LoVo (cell line): ENCODE results near the gene DNASE1L1.
"Not testable (repeated sequence)": the region's sequence is repeated elsewhere in the genome, so short reads cannot be mapped to it uniquely, and the experiment has no call there.

ENCODE experiments used
- DNase-seq: peaks from one replicate; pipeline ENCODE4 v3.0.0-alpha.2; 2016; ENCODE audit warnings: low spot score

The DNASE1L1 gene

GRCh38 chrX:154403858-154404257 lies 5.2 kb downstream of the DNASE1L1 start:
- DNase-seq: no peak

- no peak for DNase-seq
Measured at GRCh38 chrX:154403192-154403591, 5.9 kb downstream of the DNASE1L1 start.

- no peak for DNase-seq
Measured at GRCh38 chrX:154402622-154403127, 6.4 kb downstream of the DNASE1L1 start.

GRCh38 chrX:154401918-154402621 lies 7.0 kb downstream of the DNASE1L1 start:
- DNase-seq: no peak

GRCh38 chrX:154401045-154401799 lies 7.8 kb downstream of the DNASE1L1 start:
- no peak for DNase-seq

GRCh38 chrX:154400369-154400817 lies 8.7 kb downstream of the DNASE1L1 start:
- not testable (repeated sequence) for DNase-seq

- no peak for DNase-seq
Measured at GRCh38 chrX:154399527-154400368, 9.3 kb downstream of the DNASE1L1 start.

- DNase-seq: peak; percentile 60
Measured at GRCh38 chrX:154398668-154399526, 10.2 kb downstream of the DNASE1L1 start.

GRCh38 chrX:154397888-154398667 lies 11.0 kb downstream of the DNASE1L1 start, which contains the start of gene RPL10:
RPL10 (plus strand) TSS chrX:154398377; CDS start chrX:154398520, 143 bp downstream.
- DNase-seq: peak; percentile 92

- peak; percentile 65 for DNase-seq
Measured at GRCh38 chrX:154396973-154397887, 11.8 kb downstream of the DNASE1L1 start.

- not testable (repeated sequence) for DNase-seq
Measured at GRCh38 chrX:154396363-154396762, 12.7 kb downstream of the DNASE1L1 start.

GRCh38 chrX:154389812-154390747 lies 19.0 kb downstream of the DNASE1L1 start:
- DNase-seq: not testable (repeated sequence)

- DNase-seq: not testable (repeated sequence)
Measured at GRCh38 chrX:154388649-154389048, 20.4 kb downstream of the DNASE1L1 start.

- not testable (repeated sequence) for DNase-seq
Measured at GRCh38 chrX:154388094-154388493, 21.0 kb downstream of the DNASE1L1 start.

GRCh38 chrX:154384284-154384892 lies 24.7 kb downstream of the DNASE1L1 start:
- no peak for DNase-seq

- no peak for DNase-seq
Measured at GRCh38 chrX:154383359-154384283, 25.4 kb downstream of the DNASE1L1 start.
